HepG2 (cell line): Measurements from ENCODE around the gene EPS8L3.

Experiments used
- FOSL2 ChIP-seq: sonication (generic); formaldehyde crosslinking; IDR thresholded peaks from 2 replicates; pipeline ENCODE4 v1.4.0; 2020; ENCODE audit warnings: missing genetic modification reagents
- ISX ChIP-seq: sonication (generic); formaldehyde crosslinking; conservative IDR thresholded peaks from 2 replicates; pipeline ENCODE4 v1.5.0; 2020; ENCODE audit warnings: missing genetic modification reagents
- MYC ChIP-seq: sonication (generic); formaldehyde crosslinking; IDR thresholded peaks from 2 replicates; pipeline ENCODE4 v1.9.0; 2021; ENCODE audit warnings: missing genetic modification reagents, borderline replicate concordance
- PCBP2 ChIP-seq: fragments of 200-400 bp; formaldehyde crosslinking; optimal IDR thresholded peaks from 2 replicates; pipeline ENCODE3; 2018; ENCODE audit warnings: low read length, low read depth; ENCODE audit not compliant: poor library complexity, severe bottlenecking
- ZFP36 ChIP-seq: fragments of 150-350 bp; IDR thresholded peaks from 2 replicates; pipeline ENCODE4 v1.6.1; 2018; ENCODE audit warnings: borderline replicate concordance, low read length, low read depth; ENCODE audit not compliant: partially characterized antibody
- TF ChIP-seq, protein P1 (sequence below): sonication (generic); formaldehyde crosslinking; conservative IDR thresholded peaks from 2 replicates; pipeline ENCODE4 v1.8.1; 2023; ENCODE audit warnings: missing genetic modification reagents

DNA sequence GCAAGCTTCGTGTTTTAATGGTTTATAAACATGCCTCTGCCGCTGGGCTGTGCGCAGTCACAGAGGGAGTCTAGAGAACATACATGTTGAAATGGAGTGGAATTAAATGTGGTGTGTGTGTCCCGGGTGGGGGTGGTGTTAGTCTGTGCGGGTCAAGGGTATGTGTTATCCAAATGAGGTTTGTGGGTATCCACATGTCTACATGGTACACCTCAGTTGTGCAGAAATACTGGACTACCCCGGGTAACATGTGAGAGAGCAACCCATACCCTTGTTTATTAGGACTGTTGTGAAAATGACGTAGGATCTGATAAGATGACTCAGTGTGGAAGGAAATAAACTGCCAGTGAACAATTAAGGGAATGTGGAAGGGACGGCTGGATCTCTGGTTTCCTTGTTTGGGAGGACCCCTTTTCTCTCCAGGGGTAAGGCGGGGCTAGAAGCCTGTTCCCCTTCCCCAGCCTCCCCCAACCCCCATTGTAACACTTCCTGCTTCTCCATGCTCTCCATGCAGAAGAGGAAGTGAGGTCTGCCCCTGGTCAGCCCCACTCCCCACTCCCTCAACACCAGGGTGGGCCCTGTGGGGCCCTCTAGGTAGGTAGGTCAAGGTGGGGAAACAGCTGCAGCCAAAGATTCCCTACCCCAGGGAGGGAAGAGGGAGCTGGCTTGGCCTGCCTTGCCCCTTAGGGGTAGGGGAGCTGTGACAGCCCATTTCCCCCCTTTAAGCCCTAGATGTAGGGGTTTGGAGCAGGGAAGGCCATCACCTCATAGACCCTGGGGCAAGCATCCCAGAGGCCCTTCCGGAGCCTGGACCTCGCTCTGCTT lies 690 bp downstream of the EPS8L3 start:
- TF ChIP-seq ISX (CRISPR knock-in tag): no peak
- no peak for TF ChIP-seq ZFP36
- no peak for TF ChIP-seq PCBP2
- no peak for TF ChIP-seq MYC (CRISPR knock-in tag)
- TF ChIP-seq, protein P1, sequence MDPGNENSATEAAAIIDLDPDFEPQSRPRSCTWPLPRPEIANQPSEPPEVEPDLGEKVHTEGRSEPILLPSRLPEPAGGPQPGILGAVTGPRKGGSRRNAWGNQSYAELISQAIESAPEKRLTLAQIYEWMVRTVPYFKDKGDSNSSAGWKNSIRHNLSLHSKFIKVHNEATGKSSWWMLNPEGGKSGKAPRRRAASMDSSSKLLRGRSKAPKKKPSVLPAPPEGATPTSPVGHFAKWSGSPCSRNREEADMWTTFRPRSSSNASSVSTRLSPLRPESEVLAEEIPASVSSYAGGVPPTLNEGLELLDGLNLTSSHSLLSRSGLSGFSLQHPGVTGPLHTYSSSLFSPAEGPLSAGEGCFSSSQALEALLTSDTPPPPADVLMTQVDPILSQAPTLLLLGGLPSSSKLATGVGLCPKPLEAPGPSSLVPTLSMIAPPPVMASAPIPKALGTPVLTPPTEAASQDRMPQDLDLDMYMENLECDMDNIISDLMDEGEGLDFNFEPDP (CRISPR knock-in tag): no peak
- no peak for TF ChIP-seq FOSL2
